ENCODE results near the gene JAG1. TPM values are rescaled to one million over a fixed set of nuclear protein-coding genes. Genes with fewer than 3 reads are reported as not detected.
A peak's percentile ranks its signal among the peaks of the same experiment; 100 is the strongest.

Gene JAG1
- total and polyA plus RNA-seq, 2 donors from 2014 or later, result 18.0 to 132 TPM

GRCh38 chr20:10639077-10639736 is 34.6 kb downstream of the JAG1 start:
- DNase-seq, result peak in 1 of 5 donors; percentile 55
- peaks cover 0 to 6% (median 4%) of the 10 kb centered on the region in 3 donors for H3K4me1 ChIP-seq (ENCODE audit: control insufficient read depth in 2 of 3, insufficient read depth in 2 of 3, low read depth in 1 of 3, low read length in 3 of 3)
- intact Hi-C loops (cut with DNase I), result no loop called here
- H3K27ac ChIP-seq (ENCODE audit: low read depth in 2 of 2, low read length in 2 of 2), result no peak overlapping the region
- H3K9me3 ChIP-seq (ENCODE audit: control insufficient read depth in 2 of 3, insufficient read depth in 1 of 3, low read length in 3 of 3), result no peaks in the 10 kb centered on the region
- no peak for TF ChIP-seq CTCF (IDR thresholded peaks at IDR 0.05; ENCODE audit: borderline replicate concordance, extremely low read depth, insufficient read depth)
- H3K36me3 ChIP-seq (ENCODE audit: control insufficient read depth in 2 of 3, insufficient read depth in 3 of 3, low read length in 3 of 3), result peaks cover 15 to 48% (median 35%) of the 10 kb centered on the region in 3 donors
- H3K27me3 ChIP-seq (ENCODE audit: control insufficient read depth, insufficient read depth, low read length), result no peaks in the 10 kb centered on the region
- FAIRE-seq, result no peak
- H3K4me3 ChIP-seq (ENCODE audit: low read length in 3 of 3), result no peak overlapping the region
- no peak overlapping the region for H3K9ac ChIP-seq (ENCODE audit: low read length in 3 of 3)

GRCh38 chr20:10637563-10637962 is 36.2 kb downstream of the JAG1 start:
- Histone ChIP-seq H3K4me3 (ENCODE audit: low read length in 3 of 3) (no peak overlapping the region), H3K9ac (ENCODE audit: low read length in 3 of 3) (no peak overlapping the region), H3K4me1 (ENCODE audit: control insufficient read depth in 2 of 3, insufficient read depth in 2 of 3, low read depth in 1 of 3, low read length in 3 of 3) (peaks cover 0 to 6% (median 4%) of the 10 kb centered on the region in 3 donors), H3K27me3 (ENCODE audit: control insufficient read depth, insufficient read depth, low read length) (no peaks in the 10 kb centered on the region), H3K27ac (ENCODE audit: low read depth in 2 of 2, low read length in 2 of 2) (peak overlapping the region in 1 of 2 donors; percentile 66), H3K9me3 (ENCODE audit: control insufficient read depth in 2 of 3, insufficient read depth in 1 of 3, low read length in 3 of 3) (no peaks in the 10 kb centered on the region), H3K36me3 (ENCODE audit: control insufficient read depth in 2 of 3, insufficient read depth in 3 of 3, low read length in 3 of 3) (peaks cover 13 to 33% (median 23%) of the 10 kb centered on the region in 3 donors)
- TF ChIP-seq CTCF (IDR thresholded peaks at IDR 0.05; ENCODE audit: borderline replicate concordance, extremely low read depth, insufficient read depth), result no peak
- intact Hi-C loops (cut with DNase I), result no loop called here
- DNase-seq (peak in 1 of 5 donors; percentile 70), FAIRE-seq (no peak)

GRCh38 chr20:10637031-10637559 is 36.7 kb downstream of the JAG1 start:
- no peak for TF ChIP-seq CTCF (IDR thresholded peaks at IDR 0.05; ENCODE audit: borderline replicate concordance, extremely low read depth, insufficient read depth)
- DNase-seq (peak in 1 of 5 donors; percentile 71), FAIRE-seq (no peak)
- Histone ChIP-seq H3K27me3 (ENCODE audit: control insufficient read depth, insufficient read depth, low read length) (no peaks in the 10 kb centered on the region), H3K9me3 (ENCODE audit: control insufficient read depth in 2 of 3, insufficient read depth in 1 of 3, low read length in 3 of 3) (no peaks in the 10 kb centered on the region), H3K9ac (ENCODE audit: low read length in 3 of 3) (no peak overlapping the region), H3K4me3 (ENCODE audit: low read length in 3 of 3) (no peak overlapping the region), H3K4me1 (ENCODE audit: control insufficient read depth in 2 of 3, insufficient read depth in 2 of 3, low read depth in 1 of 3, low read length in 3 of 3) (peaks cover 0 to 6% (median 4%) of the 10 kb centered on the region in 3 donors), H3K36me3 (ENCODE audit: control insufficient read depth in 2 of 3, insufficient read depth in 3 of 3, low read length in 3 of 3) (peaks cover 8 to 28% (median 18%) of the 10 kb centered on the region in 3 donors), H3K27ac (ENCODE audit: low read depth in 2 of 2, low read length in 2 of 2) (peak overlapping the region in 1 of 2 donors; percentile 66)
- intact Hi-C loops (cut with DNase I), result no loop called here
